Stimulated activated CD4-positive, alpha-beta T cell treated with anti-CD3 and anti-CD28 coated beads, Interleukin-1b, Interleukin-23, amount 100 ng/mL, for 1 hour (primary cell): ENCODE results near the gene MYL5.

Experiments used
- DNase-seq, 2 donors: peaks; one replicate each; pipeline ENCODE4 v3.0.0-alpha.2; 2020; ENCODE audit warnings: low read depth in 2 of 2

Gene MYL5

GRCh38 chr4:706834-707598 is 32.7 kb downstream of the MYL5 start:
- DNase-seq = no peak

- DNase-seq = no peak
Observed at GRCh38 chr4:707929-708630, 33.7 kb downstream of the MYL5 start.

DNA sequence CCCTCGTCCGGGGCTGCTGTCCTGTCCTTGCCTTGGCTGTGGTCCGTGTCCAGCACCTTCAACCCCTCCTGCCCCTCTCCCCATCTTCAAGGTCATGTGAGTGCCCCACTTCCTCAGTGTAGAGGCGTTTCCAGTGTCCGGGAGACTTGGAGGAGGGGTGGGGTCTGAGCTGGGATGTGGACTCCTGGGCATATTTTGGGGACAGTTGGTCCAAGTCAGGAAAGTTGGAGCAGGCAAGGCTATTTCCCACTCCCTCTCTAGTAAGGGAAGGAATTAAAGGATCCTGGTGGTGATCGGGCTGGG is 34.2 kb downstream of the MYL5 start:
- no peak for DNase-seq

GRCh38 chr4:709348-709747 is 35.0 kb downstream of the MYL5 start:
- no peak for DNase-seq

GRCh38 chr4:710116-710515 is 35.8 kb downstream of the MYL5 start:
- no peak for DNase-seq

- no peak for DNase-seq
Observed at GRCh38 chr4:710916-711315, 36.6 kb downstream of the MYL5 start.

DNA sequence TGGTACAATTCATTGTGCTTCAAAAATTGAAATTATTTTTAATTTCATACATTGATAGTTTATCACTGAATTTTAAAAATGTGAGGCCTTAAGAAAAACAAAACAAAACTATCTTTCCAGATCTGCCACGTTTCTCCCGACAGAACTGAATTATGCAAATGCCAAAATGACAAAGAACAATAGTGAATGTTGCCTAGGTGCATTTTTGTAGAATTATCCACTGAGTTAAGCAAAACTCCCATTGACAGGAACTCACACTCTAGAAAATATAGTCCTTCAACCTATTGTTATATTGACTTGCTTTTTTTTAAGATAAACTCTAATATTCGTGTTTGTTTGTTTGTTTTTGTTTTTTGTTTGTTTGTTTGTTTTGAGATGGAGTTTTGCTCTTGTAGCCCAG is 37.8 kb downstream of the MYL5 start:
- no peak for DNase-seq

DNA sequence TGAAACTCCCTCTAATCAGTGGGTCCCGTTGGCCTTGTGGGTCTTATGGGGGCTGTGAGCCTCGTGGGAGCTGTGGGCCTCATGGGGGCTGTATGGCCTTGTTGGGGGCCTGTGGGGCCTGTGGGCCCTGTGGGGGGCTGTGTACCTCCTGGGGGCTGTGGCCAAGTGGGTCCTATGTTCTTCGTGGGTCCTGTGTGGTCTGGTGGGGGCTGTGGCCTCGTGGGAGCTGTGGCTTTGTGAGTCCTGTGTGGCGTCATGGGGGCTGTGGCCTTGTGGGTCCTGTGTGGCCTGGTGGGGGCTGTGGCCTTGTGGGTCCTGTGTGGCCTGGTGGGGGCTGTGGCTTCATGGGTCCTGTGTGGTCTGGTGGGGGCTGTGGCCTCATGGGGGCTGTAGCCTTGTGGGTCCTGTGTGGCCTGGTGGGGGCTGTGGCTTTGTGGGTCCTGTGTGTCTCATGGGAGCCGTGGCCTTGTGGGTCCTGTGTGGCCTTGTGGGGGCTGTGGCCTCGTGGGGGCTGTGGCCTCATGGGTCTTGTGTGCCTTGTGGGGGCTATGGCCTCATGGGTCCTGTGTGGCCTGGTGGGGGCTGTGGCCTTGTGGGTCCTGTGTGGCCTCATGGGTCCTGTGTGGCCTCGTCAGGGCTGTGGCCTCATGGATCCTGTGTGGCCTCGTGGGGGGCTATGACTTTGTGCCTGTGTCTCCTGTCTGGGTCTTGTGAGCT is 38.7 kb downstream of the MYL5 start:
- DNase-seq = no peak

DNA sequence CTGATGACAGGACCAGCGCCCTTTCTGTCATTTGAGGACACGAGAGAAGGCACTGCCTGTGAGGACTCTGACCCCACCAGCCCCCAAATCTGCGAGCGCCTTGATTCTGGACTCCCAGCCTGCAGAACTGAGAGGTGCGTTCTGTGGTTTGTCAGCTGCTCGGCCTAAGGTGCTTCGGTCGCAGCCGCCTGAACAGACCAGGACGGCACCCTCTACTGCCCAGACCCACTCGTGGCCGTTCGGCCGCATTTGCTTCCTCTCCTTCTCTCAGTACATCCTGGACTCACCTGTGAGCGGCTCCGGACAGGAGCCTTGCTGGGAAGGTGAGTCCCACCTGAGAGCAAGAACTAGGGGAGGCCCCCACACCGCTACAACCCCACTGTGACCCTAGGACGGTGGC is 39.7 kb downstream of the MYL5 start:
- no peak for DNase-seq

DNA sequence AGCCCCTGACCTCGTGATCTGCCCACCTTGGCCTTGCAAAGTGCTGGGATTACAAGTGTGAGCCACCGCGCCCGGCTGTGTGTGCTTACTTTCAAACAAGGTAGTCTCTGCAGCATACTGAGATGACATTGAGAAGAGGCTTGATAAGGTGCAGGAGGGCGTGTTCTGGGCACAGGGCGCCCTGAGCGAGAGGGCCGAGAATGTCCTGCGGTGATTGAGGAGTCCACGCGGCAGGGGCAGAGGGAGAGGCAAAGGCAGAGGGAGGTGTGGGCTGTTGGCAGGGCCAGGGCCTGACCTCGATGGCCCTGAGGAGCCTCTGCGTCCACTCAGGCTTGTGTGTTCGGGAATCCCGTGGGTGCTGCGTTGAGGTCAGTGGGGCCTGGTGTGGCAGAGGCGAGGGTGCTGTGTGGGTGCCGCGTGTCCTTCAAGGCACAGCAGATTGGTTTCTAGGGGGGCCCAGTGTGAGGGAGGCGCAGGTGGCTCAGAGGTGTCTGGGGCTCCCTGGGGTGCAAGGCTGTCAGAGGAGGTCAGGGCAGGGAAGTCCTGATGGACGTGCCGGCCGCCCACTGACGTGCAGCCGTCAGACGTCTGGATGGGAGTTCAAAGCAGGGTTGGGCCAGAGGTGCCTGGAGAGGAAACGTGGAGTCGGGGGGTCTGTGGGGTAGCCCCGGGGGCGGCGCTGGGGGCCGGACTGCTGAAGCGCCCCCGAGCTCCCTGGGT is 43.4 kb downstream of the MYL5 start:
- DNase-seq = no peak

GRCh38 chr4:718460-718859 is 44.1 kb downstream of the MYL5 start:
- no peak for DNase-seq

- DNase-seq = no peak
Observed at GRCh38 chr4:720111-720860, 45.9 kb downstream of the MYL5 start.

DNA sequence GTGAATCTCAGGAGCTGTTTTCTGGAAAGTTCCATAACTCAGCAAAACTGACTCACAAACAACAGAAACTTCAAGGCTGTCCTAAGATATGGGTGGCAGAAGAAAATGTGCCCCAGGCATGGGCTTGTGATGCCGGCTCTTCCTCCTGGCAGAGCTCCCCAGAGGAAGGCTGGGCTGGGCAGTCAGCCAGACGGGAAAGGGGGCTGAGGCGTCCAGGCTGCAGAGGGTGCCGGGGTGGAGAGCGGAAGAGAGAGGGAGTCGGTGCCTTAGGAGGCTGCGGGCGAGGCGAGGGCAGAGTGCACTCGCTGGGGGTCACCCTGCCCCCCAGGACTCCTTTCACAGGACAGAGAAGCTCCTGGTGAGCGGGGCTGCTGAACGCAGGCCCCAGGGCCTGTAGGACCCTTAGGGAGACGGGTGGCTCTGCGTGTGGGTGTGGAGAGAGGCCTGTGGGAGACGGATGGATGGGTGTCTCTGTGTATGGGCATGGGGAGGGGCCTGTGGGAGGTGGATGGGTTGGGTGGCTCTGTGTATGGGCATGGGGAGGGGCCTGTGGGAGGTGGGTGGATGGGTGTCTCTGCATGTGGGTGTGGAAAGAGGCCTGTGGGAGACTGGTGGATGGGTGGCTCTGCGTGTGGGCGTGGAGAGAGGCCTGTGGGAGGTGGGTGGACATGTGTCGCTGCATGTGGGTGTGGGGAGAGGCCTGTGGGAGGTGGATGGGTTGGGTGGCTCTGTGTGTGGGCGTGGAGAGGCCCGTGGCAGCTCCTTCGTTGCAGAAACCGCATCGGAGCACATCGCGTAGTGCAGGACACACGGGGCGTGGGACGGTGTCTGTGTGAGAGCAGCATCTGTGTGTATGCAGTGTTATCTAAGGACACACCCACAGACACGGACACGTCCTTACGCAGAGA is 47.2 kb downstream of the MYL5 start:
- no peak for DNase-seq

GRCh38 chr4:722169-722725 is 47.9 kb downstream of the MYL5 start:
- no peak for DNase-seq

DNA sequence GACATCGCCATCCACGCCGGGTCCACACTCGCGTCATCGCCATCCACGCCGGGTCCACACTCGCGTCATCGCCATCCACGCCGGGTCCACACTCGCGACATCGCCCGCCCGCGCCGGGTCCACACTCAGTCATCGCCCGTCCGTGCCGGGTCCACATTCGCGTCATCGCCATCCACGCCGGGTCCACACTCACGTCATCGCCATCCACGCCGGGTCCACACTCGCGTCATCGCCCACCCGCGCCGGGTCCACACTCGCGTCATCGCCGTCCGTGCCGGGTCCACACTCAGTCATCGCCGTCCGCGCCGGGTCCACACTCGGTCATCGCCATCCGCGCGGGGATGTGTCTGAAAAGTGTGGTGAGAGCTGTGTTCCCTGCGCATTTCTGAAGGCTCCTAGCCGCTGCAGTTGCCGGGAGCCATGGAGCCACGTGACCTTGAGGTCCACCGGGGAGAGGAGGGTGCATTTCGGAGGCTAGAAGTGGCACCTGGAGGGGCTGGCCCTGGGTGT is 48.6 kb downstream of the MYL5 start:
- DNase-seq = no peak

GRCh38 chr4:723751-724530 is 49.6 kb downstream of the MYL5 start:
- DNase-seq = no peak

GRCh38 chr4:725391-726234 is 51.3 kb downstream of the MYL5 start:
- DNase-seq = no peak

DNA sequence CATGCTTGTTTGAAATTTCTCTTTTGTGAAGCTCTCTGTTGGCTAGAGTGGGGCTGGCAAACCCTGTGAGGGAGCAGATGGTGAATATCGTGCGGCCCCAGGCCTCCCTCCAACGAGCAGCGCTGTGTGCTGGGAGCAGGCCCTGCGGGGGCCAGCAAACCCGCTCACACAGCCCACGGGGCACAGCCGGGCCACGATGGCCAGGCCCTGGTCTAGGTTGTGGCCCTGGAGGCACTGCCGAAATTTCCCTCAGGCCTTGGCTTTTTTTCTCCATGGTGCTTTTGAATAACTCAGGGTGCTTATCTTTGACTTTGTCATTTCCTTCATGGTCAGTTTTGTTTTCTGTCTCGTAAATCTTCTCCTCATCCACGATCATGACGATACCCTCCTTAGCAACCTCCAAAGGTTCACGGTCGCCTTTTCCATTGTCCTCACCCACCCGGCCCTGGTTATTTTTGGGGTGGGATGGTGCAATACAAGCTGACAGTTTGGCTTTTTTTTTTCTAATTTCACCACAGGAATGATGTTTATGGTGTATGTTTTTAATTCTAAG is 52.0 kb downstream of the MYL5 start:
- DNase-seq = no peak
